Left cardiac atrium (tissue), 4 donors: ENCODE data around the gene DLL3. TPM values are rescaled to one million over a fixed set of nuclear protein-coding genes. Genes with fewer than 3 reads are reported as not detected.
"Not testable (repeated sequence)": the region's sequence is repeated elsewhere in the genome, so short reads cannot be mapped to it uniquely, and the experiment has no call there.

Experiments
- ATAC-seq, 2 donors: fragments of 200-7000 bp; cut with Tn5 transposase; one replicate each; pipeline ENCODE4 v1.9.1; 2020; ENCODE audit warnings: mild to moderate bottlenecking in 2 of 2, moderate library complexity in 2 of 2
- DNase-seq: peaks from one replicate; pipeline ENCODE4 v3.0.0-alpha.2; 2020
- intact Hi-C, 2 donors: fragments of 100-400 bp; cut with DNase I; formaldehyde crosslinking; loops; one replicate each; pipeline versions ENCODE4 v1.14.1 to v1.15.1; 2022 to 2023
- long read RNA-seq: library from polyadenylated mRNA; unstranded; transcript quantifications from one replicate; pipeline ENCODE4 v2.0.0, GENCODE V29; 2021
- total RNA-seq, 2 donors: library from RNA; stranded (reverse); fragmentation: NEBNext Ultra II Directional; extraction: Animal tissue kit (Norgen Biotek cat#: 25700); gene quantifications; one replicate each; pipeline ENCODE4 v1.2.1, GENCODE V29; 2021
- donor health status: DM: no; HTN: yes; CAD: no.
- donor health status: DM: no; HTN: yes; CAD: no; lungs with severe emphysema.
- donor health status: DM: yes; HTN: yes; CAD: no.
- donor health status: Dilated cardiomyopathy.

The DLL3 gene, protein sequence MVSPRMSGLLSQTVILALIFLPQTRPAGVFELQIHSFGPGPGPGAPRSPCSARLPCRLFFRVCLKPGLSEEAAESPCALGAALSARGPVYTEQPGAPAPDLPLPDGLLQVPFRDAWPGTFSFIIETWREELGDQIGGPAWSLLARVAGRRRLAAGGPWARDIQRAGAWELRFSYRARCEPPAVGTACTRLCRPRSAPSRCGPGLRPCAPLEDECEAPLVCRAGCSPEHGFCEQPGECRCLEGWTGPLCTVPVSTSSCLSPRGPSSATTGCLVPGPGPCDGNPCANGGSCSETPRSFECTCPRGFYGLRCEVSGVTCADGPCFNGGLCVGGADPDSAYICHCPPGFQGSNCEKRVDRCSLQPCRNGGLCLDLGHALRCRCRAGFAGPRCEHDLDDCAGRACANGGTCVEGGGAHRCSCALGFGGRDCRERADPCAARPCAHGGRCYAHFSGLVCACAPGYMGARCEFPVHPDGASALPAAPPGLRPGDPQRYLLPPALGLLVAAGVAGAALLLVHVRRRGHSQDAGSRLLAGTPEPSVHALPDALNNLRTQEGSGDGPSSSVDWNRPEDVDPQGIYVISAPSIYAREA
- total RNA-seq, result not detected
- long read RNA-seq, result 0 reads

DNA sequence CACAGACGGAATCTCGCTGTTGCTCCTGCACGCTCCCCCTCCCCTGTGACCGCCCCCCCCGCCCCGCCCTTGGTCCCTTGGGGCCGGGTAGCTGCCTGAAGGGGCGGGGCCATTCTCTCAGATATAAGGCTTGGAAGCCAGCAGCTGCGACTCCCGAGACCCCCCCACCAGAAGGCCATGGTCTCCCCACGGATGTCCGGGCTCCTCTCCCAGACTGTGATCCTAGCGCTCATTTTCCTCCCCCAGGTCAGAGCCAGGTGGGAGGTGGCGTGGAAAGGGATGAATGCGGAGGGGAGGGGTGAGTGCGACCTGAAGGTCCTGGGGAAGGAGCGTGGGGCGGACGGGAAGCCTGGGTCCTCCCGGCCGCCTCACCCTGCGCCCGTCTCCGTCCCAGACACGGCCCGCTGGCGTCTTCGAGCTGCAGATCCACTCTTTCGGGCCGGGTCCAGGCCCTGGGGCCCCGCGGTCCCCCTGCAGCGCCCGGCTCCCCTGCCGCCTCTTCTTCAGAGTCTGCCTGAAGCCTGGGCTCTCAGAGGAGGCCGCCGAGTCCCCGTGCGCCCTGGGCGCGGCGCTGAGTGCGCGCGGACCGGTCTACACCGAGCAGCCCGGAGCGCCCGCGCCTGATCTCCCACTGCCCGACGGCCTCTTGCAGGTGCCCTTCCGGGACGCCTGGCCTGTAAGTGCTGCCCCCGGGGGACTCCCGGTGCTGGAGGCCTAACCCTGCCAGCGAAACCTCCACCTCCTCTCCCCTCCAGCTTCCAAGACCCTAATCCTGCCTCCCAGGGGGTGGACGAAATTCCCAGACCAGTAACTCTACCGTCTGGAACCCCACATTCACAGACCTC, at the start of gene DLL3:
Gene DLL3, plus strand, starts transcription at position 150 of the 845 bp plus-strand sequence. Its CDS starts 28 bp downstream, at position 178.
- DNase-seq (no peak), ATAC-seq (no peak)
- intact Hi-C loops, result no loop called here

DNA sequence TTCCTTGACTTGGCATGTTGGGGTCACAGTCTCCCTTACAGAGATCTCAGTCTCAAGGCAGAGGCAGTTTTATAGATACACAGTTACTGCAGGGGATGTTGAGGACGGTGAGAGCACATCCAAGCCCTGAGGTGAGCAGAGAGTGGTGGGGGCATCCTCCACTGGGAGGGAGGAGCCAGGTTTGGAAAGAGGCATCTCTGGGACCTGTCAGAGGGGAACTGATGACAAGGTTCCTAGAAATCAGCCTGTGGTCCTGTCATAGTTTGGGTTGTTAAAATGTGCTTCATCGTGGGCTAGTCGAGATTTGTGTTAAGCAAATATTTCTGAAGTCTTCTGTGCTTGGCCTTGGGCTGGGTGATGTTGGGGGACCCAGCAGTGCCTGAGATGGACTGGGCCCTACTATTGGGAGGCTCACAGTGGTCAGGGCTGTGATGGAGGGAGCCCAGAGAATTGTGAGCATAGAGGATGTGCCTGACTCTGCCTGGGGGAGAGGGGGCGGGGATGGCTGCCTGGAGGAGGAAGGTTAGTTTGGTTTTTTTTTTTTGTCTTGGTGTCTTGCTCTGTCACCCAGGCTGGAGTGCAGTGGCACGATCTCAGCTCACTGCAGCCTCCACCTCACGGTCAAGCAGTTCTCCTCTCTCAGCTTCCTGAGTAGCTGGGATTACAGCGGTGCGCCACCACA, 49.5 kb upstream of the DLL3 start:
- DNase-seq (no peak), ATAC-seq (no peak)
- intact Hi-C loops, result no loop called here

DNA sequence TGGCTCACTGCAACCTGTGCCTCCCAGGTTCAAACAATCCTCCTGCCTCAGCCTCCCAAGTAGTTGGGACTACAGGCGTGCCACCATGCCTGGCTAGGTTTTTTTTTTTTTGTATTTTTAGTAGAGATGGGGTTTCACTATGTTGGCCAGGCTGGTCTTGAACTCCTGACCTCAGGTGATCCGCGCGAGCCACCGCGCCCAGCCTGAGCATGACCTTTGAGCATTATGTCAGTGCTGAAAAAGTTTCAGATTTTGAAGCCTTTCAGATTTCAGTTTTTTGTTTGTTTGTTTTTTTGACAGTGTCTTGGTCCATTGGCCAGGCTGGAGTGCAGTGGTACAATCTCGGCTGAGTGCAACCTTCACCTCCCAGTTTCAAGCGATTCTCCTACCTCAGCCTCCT, 47.5 kb upstream of the DLL3 start:
- ATAC-seq, DNase-seq, intact Hi-C loops: not testable (repeated sequence)

DNA sequence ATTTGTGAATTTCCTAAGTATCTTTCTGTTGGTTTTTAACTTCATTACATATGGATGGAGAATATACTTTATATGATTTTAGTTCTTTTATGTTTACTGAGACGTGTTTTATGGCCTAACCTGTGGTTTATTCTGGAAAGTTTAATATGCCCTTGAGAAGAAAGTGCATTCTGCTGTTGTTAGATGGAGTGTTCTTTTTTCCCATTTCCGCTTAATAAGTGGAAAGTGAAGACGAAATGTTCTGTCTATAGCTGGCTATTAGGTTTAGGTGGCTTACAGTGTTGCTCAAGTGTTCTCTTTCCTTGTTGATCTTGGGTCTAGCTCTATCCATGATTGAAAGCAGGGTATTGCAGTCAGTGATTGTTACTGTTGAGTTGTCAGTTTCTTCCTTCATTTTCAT, 35.3 kb upstream of the DLL3 start:
- DNase-seq, result no peak
- intact Hi-C loops, result no loop called here
- ATAC-seq, result no peak

DNA sequence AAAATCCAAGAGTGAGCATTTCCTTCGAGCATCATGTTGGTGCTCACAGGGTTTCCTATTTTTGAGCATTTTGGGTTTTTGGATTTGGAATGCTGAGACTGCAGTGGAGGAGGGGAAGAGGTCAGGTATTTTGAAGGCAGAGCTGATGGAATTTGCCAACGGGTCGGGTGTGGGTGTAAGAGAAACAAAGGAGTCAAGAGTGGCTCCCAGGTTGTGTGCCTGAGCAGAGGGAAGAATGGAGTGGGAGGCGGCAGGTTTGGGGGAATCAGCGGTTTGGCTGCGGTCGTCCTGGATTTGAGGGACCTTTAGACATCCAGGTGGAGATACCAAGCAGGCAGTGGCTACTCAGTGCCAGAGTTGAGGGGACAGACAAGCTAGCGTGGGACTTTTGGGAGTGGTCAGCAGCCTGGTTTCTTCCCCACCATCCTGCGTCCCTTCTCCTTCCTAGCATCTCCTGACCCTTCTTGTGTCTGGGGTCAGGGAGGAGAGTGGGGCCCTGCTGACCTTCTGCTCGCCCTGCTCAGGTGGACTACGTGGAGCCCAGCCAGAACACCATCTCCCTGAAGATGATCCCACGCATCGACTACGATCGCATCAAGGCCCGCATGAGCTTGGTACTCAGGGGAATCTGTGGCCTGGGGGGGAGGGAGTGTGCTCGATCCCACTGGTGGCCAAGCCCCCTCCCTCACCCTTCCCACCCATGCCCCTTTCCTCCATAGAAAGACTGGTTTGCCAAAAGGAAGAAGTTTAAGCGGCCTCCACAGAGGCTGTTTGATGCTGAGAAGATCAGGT, 32.6 kb upstream of the DLL3 start:
- intact Hi-C loops, result no loop called here
- ATAC-seq (no peak), DNase-seq (no peak)

DNA sequence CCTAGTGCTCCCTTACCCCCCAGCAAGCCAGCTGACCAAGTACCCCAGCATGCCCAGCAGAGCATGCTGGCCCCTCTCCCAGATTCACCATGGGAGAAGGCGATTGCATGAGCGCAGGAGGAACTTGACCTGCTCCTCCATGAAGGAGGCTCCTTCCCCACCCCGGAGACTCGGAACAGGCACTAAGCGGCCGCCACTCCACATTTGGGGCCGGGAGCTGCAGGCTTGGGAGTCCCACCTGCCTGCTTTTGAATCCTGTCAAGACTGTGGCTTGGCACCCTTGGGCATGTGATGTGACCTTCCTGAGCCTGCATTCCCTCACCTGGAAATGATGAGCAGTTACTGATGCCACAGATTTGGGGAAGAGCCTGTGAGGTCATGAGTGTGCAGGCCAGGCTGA, 30.8 kb upstream of the DLL3 start:
- ATAC-seq, result no peak
- DNase-seq, result no peak
- intact Hi-C loops, result no loop called here

DNA sequence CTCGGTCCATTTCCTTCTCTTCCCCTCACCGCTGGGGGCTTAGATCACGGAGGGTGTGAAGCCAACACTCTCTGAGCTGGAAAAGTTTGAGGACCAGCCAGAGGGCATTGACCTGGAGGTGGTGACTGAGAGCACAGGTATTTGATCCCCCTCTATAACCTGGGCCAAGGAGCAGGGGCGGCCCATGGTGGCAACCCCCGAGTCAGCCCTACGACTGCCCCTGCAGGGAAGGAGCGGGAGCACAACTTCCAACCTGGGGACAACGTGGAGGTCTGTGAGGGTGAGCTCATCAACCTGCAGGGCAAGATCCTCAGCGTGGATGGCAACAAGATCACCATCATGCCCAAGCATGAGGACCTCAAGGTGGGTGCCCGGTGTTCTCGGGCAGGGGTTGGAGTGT, 29.7 kb upstream of the DLL3 start:
- intact Hi-C loops, result no loop called here
- DNase-seq, result no peak
- no peak for ATAC-seq

DNA sequence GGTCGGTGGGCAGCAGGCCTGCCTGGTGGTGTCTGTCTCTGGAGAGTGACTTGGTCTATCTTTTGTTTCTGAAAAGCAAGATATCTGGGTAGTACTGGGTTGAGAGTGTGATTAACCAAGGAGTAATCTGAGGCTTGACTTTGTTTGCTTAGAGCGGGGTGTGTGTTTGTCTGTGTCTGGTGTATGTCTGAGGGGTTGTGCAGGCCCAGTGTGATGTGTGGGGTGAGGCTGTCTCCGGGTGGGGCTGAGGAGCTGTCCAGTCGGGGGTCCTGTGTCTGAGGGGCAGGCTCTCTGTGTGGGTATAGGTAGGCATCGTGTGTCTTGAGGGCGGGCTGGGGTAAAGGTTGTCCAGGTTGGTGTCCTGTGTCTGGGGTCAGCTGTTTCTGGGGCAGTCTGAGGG, 29.2 kb upstream of the DLL3 start:
- DNase-seq (no peak), ATAC-seq (no peak)
- intact Hi-C loops, result no loop called here

DNA sequence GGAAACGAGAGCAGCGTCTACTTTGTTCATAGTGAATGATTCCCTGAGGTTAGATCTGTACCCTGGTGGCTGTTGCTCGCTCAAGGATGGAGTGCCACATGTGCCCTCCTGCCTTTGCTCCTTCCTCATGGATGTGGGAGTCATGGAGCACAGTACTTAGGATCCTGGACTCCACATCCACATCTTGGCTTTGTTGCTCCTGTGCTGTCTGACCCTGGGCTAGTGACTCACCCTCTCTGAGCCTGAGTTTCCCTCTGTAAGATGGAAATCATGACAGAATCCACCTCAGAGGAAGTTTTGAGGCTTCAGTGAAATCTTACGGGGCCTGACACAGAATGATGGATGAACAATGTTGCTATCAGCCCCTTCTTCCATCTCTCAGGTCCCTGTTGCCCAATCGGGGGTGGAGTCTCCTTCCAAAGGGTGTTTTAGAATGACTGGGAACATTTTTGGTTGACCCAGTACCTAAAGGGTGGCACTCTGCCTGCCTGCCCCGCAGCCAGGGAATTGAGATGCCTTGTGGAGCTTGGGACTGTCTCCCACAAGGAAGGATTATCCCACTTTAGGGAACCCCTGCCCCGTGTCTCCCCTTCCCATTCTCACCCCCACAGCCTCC, 27.9 kb upstream of the DLL3 start:
- ATAC-seq (no peak), DNase-seq (no peak)
- intact Hi-C loops, result no loop called here

DNA sequence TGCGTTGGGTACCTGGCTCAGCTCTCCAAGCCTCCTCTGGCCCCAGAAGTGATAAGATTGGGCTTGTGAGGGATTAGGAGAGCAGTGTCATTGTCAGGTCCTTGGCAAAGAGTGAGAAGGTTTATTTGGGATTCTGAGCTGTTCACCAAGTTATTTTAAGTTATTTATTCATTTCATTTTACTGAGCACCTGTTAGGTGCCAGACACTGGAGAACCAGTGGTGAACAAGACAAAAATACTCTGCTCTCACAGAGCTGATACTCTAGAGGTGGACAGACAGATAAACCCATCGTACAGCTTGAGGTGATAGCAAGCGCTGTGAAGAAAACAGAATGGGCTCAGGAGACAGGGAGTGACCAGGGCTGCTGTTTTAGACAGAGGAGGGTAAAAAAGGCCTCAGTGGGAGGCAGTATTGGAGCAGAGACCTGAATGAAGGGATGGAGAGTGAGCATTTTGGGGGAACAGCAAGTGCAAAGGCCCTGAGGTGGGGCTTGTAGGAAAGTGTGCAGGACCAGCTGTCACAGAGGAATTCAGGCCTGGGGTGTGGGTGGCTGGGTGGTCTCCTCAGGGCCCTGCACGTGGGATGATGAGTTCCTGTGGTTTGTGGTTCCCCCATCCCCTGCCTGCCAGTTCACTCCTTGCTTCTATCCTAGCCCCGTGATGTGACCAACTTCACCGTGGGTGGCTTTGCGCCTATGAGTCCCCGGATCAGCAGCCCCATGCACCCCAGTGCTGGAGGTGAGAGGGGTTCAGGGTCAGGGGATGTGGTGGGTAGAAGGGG, 26.8 kb upstream of the DLL3 start:
- DNase-seq (no peak), ATAC-seq (no peak)
- intact Hi-C loops, result no loop called here

DNA sequence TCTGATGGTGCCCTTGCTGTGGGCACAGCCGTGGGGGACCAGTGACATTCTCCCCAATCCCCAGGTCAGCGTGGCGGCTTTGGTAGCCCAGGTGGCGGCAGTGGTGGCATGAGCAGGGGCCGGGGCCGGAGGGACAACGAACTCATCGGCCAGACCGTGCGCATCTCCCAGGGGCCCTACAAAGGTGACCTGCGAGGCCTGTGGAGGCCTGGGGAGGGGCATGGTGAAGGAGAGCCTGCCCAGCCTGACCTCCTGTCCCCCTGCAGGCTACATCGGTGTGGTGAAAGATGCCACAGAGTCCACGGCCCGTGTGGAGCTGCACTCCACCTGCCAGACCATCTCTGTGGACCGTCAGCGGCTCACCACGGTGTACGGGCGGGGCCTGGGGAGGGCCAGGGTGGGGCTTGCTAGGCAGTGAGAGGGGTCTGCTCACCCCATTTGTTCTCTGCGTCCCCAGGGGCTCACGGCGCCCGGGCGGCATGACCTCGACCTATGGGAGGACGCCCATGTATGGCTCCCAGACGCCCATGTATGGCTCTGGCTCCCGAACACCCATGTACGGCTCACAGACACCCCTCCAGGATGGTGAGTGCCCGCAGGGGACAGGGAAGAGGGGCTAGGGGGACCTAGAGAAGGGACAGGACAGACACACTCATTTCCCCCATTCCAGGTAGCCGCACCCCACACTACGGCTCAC, 25.9 kb upstream of the DLL3 start:
- no peak for DNase-seq
- intact Hi-C loops, result no loop called here
- ATAC-seq, result no peak

DNA sequence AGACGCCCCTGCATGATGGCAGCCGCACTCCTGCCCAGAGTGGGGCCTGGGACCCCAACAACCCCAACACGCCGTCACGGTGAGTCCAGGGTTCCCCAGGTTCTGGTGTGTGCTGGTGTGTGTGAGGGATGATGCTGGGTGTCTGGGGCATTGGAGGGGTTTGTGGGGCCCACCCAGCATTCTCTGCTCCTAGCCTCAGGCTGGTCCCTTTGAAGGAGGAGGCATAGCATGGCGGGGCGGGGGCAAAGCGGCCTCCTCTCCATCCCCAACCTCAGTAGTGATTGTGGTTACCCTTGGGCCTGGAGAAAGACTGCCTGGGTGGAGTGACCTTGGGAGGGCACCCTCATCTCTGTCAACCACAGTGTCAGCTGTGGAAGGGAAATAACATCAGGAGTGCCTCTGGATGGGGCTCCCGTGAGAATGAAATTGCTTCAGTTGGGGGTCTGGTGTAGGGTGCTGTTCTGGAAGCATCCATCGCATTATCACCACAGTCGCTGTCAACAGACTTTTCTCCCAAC, 25.2 kb upstream of the DLL3 start:
- intact Hi-C loops, result no loop called here
- ATAC-seq (no peak), DNase-seq (no peak)

DNA sequence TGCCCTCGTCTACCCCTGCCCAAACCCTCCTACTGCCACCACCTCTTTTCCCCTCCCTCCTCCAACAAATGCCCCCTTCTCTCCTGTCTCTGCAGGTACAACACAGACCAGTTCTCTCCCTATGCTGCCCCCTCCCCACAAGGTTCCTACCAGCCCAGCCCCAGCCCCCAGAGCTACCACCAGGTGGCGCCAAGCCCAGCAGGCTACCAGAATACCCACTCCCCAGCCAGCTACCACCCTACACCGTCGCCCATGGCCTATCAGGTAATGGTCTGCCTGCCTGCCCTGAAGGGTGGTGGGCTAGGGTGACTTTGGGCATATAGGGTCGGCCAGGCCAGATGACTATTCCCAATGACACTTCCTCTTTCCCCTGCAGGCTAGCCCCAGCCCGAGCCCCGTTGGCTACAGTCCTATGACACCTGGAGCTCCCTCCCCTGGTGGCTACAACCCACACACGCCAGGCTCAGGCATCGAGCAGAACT, 24.6 kb upstream of the DLL3 start:
- ATAC-seq (peak; percentile 58 to 76), DNase-seq (peak; percentile 69)
- intact Hi-C loops, result loop anchor here in 1 of 2 donors (2.0 kb wide), 1 partner anchor 59 kb away; the partner anchor contains the start of gene EID2B

DNA sequence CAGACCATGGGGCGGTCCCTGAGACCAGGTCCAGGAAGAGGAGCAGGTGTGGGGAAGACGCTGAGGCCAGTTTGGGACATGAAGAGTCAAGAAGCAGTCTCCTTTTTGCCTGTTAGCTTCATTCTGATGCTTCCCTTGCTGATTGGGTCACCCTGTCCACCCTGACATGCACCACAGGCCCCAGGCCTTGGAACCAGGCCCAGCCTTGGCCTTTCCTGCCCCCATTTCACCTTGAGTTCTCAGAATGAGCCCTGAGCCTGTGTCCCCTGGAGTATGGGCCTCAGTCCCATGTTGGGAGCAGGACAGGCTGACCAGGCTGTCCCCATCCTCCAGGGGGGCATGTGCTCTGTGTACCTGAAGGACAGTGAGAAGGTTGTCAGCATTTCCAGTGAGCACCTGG, 23.0 kb upstream of the DLL3 start:
- ATAC-seq (no peak), DNase-seq (no peak)
- intact Hi-C loops, result loop anchor here in 1 of 2 donors (2.0 kb wide), 1 partner anchor 57 kb away; the partner anchor contains the start of gene EID2B

DNA sequence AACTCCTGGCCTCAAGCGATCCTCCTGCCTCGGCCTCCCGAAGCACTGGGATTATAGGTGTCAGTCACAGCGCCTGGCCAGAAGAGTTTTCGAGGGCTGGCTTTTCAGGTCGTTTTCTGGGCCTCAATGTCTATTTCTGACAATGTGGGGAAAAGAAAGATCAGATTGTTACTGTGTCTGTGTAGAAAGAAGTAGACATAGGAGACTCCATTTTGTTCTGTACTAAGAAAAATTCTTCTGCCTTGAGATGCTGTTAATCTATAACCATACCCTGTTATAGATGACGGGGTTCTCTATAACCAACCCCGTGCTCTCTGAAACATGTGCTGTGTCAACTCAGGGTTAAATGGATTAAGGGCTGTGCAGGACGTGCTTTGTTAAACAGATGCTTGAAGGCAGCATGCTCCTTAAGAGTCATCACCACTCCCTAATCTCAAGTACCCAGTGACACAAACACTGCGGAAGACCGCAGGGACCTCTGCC, 19.4 kb upstream of the DLL3 start:
- DNase-seq, ATAC-seq, intact Hi-C loops: not testable (repeated sequence)

DNA sequence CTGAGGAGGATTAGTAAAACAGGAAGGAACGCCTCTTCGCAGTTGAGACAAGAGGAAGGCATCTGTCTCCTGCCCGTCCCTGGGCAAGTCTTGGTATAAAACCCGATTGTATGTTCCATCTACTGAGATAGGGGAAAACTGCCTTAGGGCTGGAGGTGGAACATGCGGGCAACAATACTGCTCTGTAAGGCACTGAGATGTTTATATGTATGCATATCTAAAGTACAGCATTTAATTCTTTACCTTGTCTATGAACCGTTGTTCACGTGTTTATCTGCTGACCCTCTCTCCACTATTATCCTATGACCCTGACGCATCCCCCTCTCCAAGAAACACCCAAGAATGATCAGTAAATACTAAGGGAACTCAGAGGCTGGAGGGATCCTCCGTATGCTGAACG, 18.8 kb upstream of the DLL3 start:
- intact Hi-C loops, result loop anchor here in 1 of 2 donors (10.0 kb wide), 1 partner anchor 55 kb away; the partner anchor contains the start of gene EID2B
- no peak for ATAC-seq

More for the DNA sequence above, 18.8 kb upstream of the DLL3 start:
- no peak for DNase-seq
